HCT116 (cell line): Measurements from ENCODE around the gene SCN7A. TPM values are rescaled to one million over a fixed set of nuclear protein-coding genes. Genes with fewer than 3 reads are reported as not detected.

Experiments
- ATAC-seq: fragments of 200-7000 bp; cut with Tn5 transposase; 2 replicates; pipeline ENCODE4 v1.9.1; 2020; ENCODE audit warnings: mild to moderate bottlenecking, moderate library complexity
- BruUV-seq: library from RNA; stranded (reverse); fragments of 400-500 nt; replicated peaks from 2 replicates; lab custom pipeline; 2021; lab: Mats Ljungman, UMichigan
- CTCF ChIA-PET: fragments of 300-600 bp; sonication (Branson Sonifier 250); formaldehyde crosslinking; loops from one replicate; lab custom pipeline; 2021; ENCODE audit warnings: antibody characterized with exemption; lab: Charles Lee
- POLR2A ChIA-PET: fragments of 300-600, 350-600 bp; sonication (Branson Sonifier 250); formaldehyde crosslinking; loops from one replicate; lab custom pipeline; 2021; ENCODE audit warnings: antibody characterized with exemption; lab: Charles Lee
- RAD21 ChIA-PET, 2 experiments: fragments of 300-600 bp; sonication (Branson Sonifier 250); formaldehyde crosslinking; loops; one replicate each; lab custom pipeline; 2023; ENCODE audit warnings: low total read pairs in 2 of 2; ENCODE audit not compliant: uncharacterized antibody in 2 of 2, unreplicated experiment in 2 of 2, low non-redundant PET in 1 of 2; lab: Charles Lee
- DNase-seq: peaks from one replicate; pipeline ENCODE4 v3.0.0-alpha.2; 2010; ENCODE audit warnings: low read depth, low spot score
- H2AFZ ChIP-seq: fragments of 200-600 bp; shearing (Covaris generic), sonication (generic); 2 replicates; pipeline ENCODE4 v1.6.1; 2017; ENCODE audit warnings: low read depth, mixed run types, mixed read lengths, antibody characterized with exemption, low read length; ENCODE audit not compliant: poor library complexity, severe bottlenecking
- H3K27ac ChIP-seq: 2 replicates; pipeline ENCODE4 v1.5.1; 2012; ENCODE audit warnings: low read depth, low read length
- H3K27me3 ChIP-seq: fragments of 200-600 bp; sonication (generic); 2 replicates; pipeline ENCODE4 v1.6.1; 2016; ENCODE audit warnings: mixed run types, low read length, mixed read lengths; ENCODE audit not compliant: insufficient read depth
- H3K36me3 ChIP-seq, 2 experiments: fragments of 200-500 bp in 1 of 2; fragments of 200-600 bp in 1 of 2; sonication (Bioruptor generic) in 1 of 2; sonication (generic) in 1 of 2; 2 replicates each; pipeline versions ENCODE4 v1.5.1 to v1.6.1; 2014 to 2016; ENCODE audit warnings: low read length in 2 of 2, inconsistent platforms in 1 of 2, mixed read lengths in 1 of 2, mixed run types in 1 of 2; ENCODE audit not compliant: insufficient read depth in 2 of 2, control insufficient read depth in 1 of 2
- H3K4me1 ChIP-seq, 2 experiments: fragments of 200-600 bp in 1 of 2; sonication (generic) in 1 of 2; 2 replicates each; pipeline versions ENCODE4 v1.5.1 to v1.6.1; 2012 to 2017; ENCODE audit warnings: low read length in 2 of 2, inconsistent platforms in 1 of 2, mild to moderate bottlenecking in 1 of 2, mixed read lengths in 1 of 2, mixed run types in 1 of 2, moderate library complexity in 1 of 2; ENCODE audit not compliant: insufficient read depth in 2 of 2, control insufficient read depth in 1 of 2
- H3K4me2 ChIP-seq: fragments of 200-600 bp; sonication (generic); 2 replicates; pipeline ENCODE4 v1.6.1; 2017; ENCODE audit warnings: mixed run types, low read length, mixed read lengths
- H3K4me3 ChIP-seq, 2 experiments: fragments of 200-600 bp in 1 of 2; sonication (generic) in 1 of 2; replicated peaks in 1 of 2; 2 replicates each; pipeline ENCODE4 v1.5.1; 2011 to 2016; ENCODE audit warnings: low read length in 2 of 2, control low read depth in 1 of 2, low read depth in 1 of 2, mild to moderate bottlenecking in 1 of 2, mixed read lengths in 1 of 2, mixed run types in 1 of 2
- H3K79me2 ChIP-seq: fragments of 200-600 bp; sonication (generic); 2 replicates; pipeline ENCODE4 v1.6.1; 2017; ENCODE audit warnings: mild to moderate bottlenecking, mixed run types, low read length, moderate library complexity, mixed read lengths; ENCODE audit not compliant: insufficient read depth
- H3K9ac ChIP-seq: fragments of 200-600 bp; sonication (generic); 2 replicates; pipeline ENCODE4 v1.6.1; 2016; ENCODE audit warnings: low read length, mixed read lengths
- H3K9me2 ChIP-seq: fragments of 200-600 bp; sonication (generic), shearing (Covaris generic); 2 replicates; pipeline ENCODE4 v1.6.1; 2017; ENCODE audit warnings: mixed run types, mild to moderate bottlenecking, moderate library complexity; ENCODE audit not compliant: insufficient read depth
- H3K9me3 ChIP-seq, 2 experiments: fragments of 200-500 bp in 1 of 2; fragments of 200-600 bp in 1 of 2; sonication (Bioruptor generic) in 1 of 2; sonication (generic) in 1 of 2; 2 replicates each; pipeline ENCODE4 v1.6.1; 2014 to 2017; ENCODE audit warnings: low read length in 2 of 2, mixed read lengths in 2 of 2, inconsistent platforms in 1 of 2, low read depth in 1 of 2, mild to moderate bottlenecking in 1 of 2, mixed run types in 1 of 2, moderate library complexity in 1 of 2; ENCODE audit not compliant: control insufficient read depth in 1 of 2, insufficient read depth in 1 of 2
- H4K20me1 ChIP-seq: fragments of 200-600 bp; sonication (generic), shearing (Covaris generic); 2 replicates; pipeline ENCODE4 v1.6.1; 2017; ENCODE audit warnings: mixed run types, mild to moderate bottlenecking, moderate library complexity; ENCODE audit not compliant: insufficient read depth
- CEBPB ChIP-seq: IDR thresholded peaks from 2 replicates; pipeline ENCODE4 v1.6.1; 2012; ENCODE audit warnings: low read depth
- EGR1 ChIP-seq: IDR thresholded peaks from 2 replicates; pipeline ENCODE4 v1.6.1; 2012; ENCODE audit warnings: low read depth
- ELF1 ChIP-seq: IDR thresholded peaks from 2 replicates; pipeline ENCODE4 v1.6.1; 2012; ENCODE audit warnings: low read depth, borderline replicate concordance
- EZH2 ChIP-seq: fragments of 200-600 bp; sonication (generic); IDR thresholded peaks from 2 replicates; pipeline ENCODE4 v1.6.1; 2017; ENCODE audit warnings: antibody characterized with exemption, mixed run types
- FOSL1 ChIP-seq: IDR thresholded peaks from 2 replicates; pipeline ENCODE4 v1.6.1; 2012; ENCODE audit warnings: low read depth
- JUND ChIP-seq: IDR thresholded peaks from 2 replicates; pipeline ENCODE4 v1.6.1; 2012
- RAD21 ChIP-seq: IDR thresholded peaks from 2 replicates; pipeline ENCODE4 v1.6.1; 2012; ENCODE audit warnings: low read depth, mild to moderate bottlenecking
- SP1 ChIP-seq: IDR thresholded peaks from 2 replicates; pipeline ENCODE4 v1.6.1; 2012; ENCODE audit warnings: low read depth
- YY1 ChIP-seq: IDR thresholded peaks from 2 replicates; pipeline ENCODE4 v1.6.1; 2011; ENCODE audit warnings: low read length, low read depth, moderate library complexity, mild to moderate bottlenecking; ENCODE audit not compliant: insufficient replicate concordance; ENCODE audit errors: extremely low read depth
- ZNF274 ChIP-seq: fragments of 200-500 bp; sonication (Bioruptor generic); IDR thresholded peaks from 2 replicates; pipeline ENCODE4 v1.6.1; 2014; ENCODE audit warnings: mild to moderate bottlenecking, low read depth, low read length, inconsistent platforms
- intact Hi-C: fragments of 100-400 bp; cut with micrococcal nuclease; formaldehyde crosslinking; loops from 2 replicates; pipeline ENCODE4 v1.10.0; 2022
- total RNA-seq: library from RNA; stranded (reverse); gene quantifications from one replicate; pipeline ENCODE4 v1.2.1, GENCODE V29; 2021; ENCODE audit not compliant: unreplicated experiment
- TF ChIP-seq, protein P1 (sequence below): IDR thresholded peaks from 2 replicates; pipeline ENCODE4 v1.6.1; 2012; ENCODE audit warnings: low read depth
- TF ChIP-seq, protein P2 (sequence below): IDR thresholded peaks from 2 replicates; pipeline ENCODE4 v1.6.1; 2012
- TF ChIP-seq, protein P3 (sequence below): IDR thresholded peaks from 2 replicates; pipeline ENCODE4 v1.6.1; 2012
- TF ChIP-seq, protein P4 (sequence below), 3 experiments: fragments of 200-600 bp in 1 of 3; sonication (generic) in 1 of 3; IDR thresholded peaks in 2 of 3; conservative IDR thresholded peaks in 1 of 3; 2 replicates each; pipeline ENCODE4 v1.5.1; 2012 to 2017; ENCODE audit warnings: low read depth in 2 of 3, low read length in 2 of 3, antibody characterized with exemption in 1 of 3, borderline replicate concordance in 1 of 3, control low read depth in 1 of 3, mild to moderate bottlenecking in 1 of 3, mixed read lengths in 1 of 3, mixed run types in 1 of 3, moderate library complexity in 1 of 3; ENCODE audit not compliant: insufficient read depth in 1 of 3

Gene SCN7A
- total RNA-seq, 1 experiment from 2014 or later = 0.07 TPM

DNA sequence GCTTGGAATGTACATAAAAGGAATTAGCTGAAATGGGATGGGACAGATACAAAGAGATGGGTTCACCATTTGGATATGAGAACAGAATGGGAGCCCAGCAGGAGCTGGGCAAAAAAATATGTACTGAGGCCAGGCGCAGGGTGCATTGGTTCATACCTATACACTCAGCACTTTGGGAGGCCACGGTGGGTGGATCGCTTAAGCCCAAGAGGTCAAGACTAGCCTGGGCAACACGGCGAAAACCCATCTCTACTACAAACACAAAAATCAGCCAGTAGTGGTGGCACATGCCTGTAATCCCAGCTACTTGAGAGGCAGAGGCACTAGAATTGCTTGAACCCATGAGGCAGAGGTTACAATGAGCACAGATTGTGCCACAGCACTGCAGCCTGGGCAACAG is 30.4 kb downstream of the SCN7A start:
- BruUV-seq = no TSS peak
- ATAC-seq = no peak
- no peak overlapping the region for H3K4me3 ChIP-seq
- H4K20me1 ChIP-seq = no peaks in the 10 kb centered on the region
- no peaks in the 10 kb centered on the region for H3K27me3 ChIP-seq
- H3K79me2 ChIP-seq = no peaks in the 10 kb centered on the region
- CTCF ChIA-PET = no interaction called here
- no peak overlapping the region for H3K27ac ChIP-seq
- POLR2A ChIA-PET = no interaction called here
- no peak for TF ChIP-seq SP1
- TF ChIP-seq, protein P1, sequence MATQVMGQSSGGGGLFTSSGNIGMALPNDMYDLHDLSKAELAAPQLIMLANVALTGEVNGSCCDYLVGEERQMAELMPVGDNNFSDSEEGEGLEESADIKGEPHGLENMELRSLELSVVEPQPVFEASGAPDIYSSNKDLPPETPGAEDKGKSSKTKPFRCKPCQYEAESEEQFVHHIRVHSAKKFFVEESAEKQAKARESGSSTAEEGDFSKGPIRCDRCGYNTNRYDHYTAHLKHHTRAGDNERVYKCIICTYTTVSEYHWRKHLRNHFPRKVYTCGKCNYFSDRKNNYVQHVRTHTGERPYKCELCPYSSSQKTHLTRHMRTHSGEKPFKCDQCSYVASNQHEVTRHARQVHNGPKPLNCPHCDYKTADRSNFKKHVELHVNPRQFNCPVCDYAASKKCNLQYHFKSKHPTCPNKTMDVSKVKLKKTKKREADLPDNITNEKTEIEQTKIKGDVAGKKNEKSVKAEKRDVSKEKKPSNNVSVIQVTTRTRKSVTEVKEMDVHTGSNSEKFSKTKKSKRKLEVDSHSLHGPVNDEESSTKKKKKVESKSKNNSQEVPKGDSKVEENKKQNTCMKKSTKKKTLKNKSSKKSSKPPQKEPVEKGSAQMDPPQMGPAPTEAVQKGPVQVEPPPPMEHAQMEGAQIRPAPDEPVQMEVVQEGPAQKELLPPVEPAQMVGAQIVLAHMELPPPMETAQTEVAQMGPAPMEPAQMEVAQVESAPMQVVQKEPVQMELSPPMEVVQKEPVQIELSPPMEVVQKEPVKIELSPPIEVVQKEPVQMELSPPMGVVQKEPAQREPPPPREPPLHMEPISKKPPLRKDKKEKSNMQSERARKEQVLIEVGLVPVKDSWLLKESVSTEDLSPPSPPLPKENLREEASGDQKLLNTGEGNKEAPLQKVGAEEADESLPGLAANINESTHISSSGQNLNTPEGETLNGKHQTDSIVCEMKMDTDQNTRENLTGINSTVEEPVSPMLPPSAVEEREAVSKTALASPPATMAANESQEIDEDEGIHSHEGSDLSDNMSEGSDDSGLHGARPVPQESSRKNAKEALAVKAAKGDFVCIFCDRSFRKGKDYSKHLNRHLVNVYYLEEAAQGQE = no peak
- TF ChIP-seq, protein P2, sequence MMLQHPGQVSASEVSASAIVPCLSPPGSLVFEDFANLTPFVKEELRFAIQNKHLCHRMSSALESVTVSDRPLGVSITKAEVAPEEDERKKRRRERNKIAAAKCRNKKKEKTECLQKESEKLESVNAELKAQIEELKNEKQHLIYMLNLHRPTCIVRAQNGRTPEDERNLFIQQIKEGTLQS = no peak
- no peak for TF ChIP-seq EZH2
- no peak for TF ChIP-seq YY1
- no peak overlapping the region for H3K9ac ChIP-seq
- RAD21 ChIA-PET = no interaction called here
- no peaks in the 10 kb centered on the region for H3K9me2 ChIP-seq
- no peaks in the 10 kb centered on the region for H3K36me3 ChIP-seq
- intact Hi-C loops = no loop called here
- H3K4me1 ChIP-seq = no peaks in the 10 kb centered on the region
- no peaks in the 10 kb centered on the region for H3K9me3 ChIP-seq
- H3K4me2 ChIP-seq = no peak overlapping the region
- no peak overlapping the region for H2AFZ ChIP-seq
- no peak for DNase-seq

DNA sequence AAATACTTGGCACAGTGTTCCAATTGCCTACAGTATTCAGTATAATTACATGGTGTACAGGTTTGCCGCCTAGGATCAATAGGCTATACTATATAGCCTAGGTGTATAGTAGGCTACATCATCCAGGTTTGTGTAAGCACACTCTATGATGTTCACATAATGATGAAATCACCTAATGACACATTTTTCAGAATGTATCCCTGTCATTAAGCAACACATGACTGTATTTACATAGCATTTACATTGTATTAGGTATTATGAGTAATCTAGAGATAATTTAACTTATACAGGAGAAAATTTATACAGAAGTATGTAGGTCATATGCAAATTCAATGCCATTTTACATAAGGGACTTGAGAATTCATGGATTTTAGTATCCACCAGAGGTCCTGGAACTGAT is 35.4 kb downstream of the SCN7A start:
- ATAC-seq (no peak), DNase-seq (no peak)
- H3K4me1 ChIP-seq = no peaks in the 10 kb centered on the region
- H3K9me3 ChIP-seq = no peaks in the 10 kb centered on the region
- H3K9me2 ChIP-seq = no peaks in the 10 kb centered on the region
- no peaks in the 10 kb centered on the region for H3K36me3 ChIP-seq
- intact Hi-C loops = no loop called here
- POLR2A ChIA-PET = no interaction called here
- H4K20me1 ChIP-seq = no peaks in the 10 kb centered on the region
- no peak overlapping the region for H2AFZ ChIP-seq
- BruUV-seq = no TSS peak
- H3K79me2 ChIP-seq = no peaks in the 10 kb centered on the region
- TF ChIP-seq, protein P3, sequence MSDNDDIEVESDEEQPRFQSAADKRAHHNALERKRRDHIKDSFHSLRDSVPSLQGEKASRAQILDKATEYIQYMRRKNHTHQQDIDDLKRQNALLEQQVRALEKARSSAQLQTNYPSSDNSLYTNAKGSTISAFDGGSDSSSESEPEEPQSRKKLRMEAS = no peak
- TF ChIP-seq JUND (no peak), SP1 (no peak), EGR1 (no peak), ELF1 (no peak), FOSL1 (no peak), CEBPB (no peak), RAD21 (no peak), EZH2 (no peak), ZNF274 (no peak), YY1 (no peak)
- TF ChIP-seq, protein P4, sequence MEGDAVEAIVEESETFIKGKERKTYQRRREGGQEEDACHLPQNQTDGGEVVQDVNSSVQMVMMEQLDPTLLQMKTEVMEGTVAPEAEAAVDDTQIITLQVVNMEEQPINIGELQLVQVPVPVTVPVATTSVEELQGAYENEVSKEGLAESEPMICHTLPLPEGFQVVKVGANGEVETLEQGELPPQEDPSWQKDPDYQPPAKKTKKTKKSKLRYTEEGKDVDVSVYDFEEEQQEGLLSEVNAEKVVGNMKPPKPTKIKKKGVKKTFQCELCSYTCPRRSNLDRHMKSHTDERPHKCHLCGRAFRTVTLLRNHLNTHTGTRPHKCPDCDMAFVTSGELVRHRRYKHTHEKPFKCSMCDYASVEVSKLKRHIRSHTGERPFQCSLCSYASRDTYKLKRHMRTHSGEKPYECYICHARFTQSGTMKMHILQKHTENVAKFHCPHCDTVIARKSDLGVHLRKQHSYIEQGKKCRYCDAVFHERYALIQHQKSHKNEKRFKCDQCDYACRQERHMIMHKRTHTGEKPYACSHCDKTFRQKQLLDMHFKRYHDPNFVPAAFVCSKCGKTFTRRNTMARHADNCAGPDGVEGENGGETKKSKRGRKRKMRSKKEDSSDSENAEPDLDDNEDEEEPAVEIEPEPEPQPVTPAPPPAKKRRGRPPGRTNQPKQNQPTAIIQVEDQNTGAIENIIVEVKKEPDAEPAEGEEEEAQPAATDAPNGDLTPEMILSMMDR (IDR thresholded peaks at IDR 0.05 in 2 of 3, conservative IDR thresholded peaks at IDR 0.05 in 1 of 3; ENCODE audit: borderline replicate concordance in 1 of 3, insufficient read depth in 1 of 3, low read depth in 2 of 3, low read length in 2 of 3) = no peak
- H3K4me3 ChIP-seq = no peak overlapping the region
- RAD21 ChIA-PET = no interaction called here
- H3K4me2 ChIP-seq = no peak overlapping the region
- H3K9ac ChIP-seq = no peak overlapping the region
- CTCF ChIA-PET = no interaction called here
- no peaks in the 10 kb centered on the region; the same call in 1 of the 2 replicates for H3K27me3 ChIP-seq
- no peak overlapping the region for H3K27ac ChIP-seq
